Panc1 (cell line): Measurements from ENCODE around the gene PDPK1. TPM values are rescaled to one million over a fixed set of nuclear protein-coding genes. Genes with fewer than 3 reads are reported as not detected.
"Not testable (repeated sequence)": the region's sequence is repeated elsewhere in the genome, so short reads cannot be mapped to it uniquely, and the experiment has no call there.

ENCODE experiments used
- ATAC-seq: fragments of 200-7000 bp; cut with Tn5 transposase; 2 replicates; pipeline ENCODE4 v1.9.1; 2020; ENCODE audit warnings: mild to moderate bottlenecking, moderate library complexity
- BruUV-seq: library from RNA; stranded (reverse); fragments of 400-500 nt; replicated peaks from 2 replicates; lab custom pipeline; 2021; lab: Mats Ljungman, UMichigan
- CTCF ChIA-PET: fragments of 300-600 bp; sonication (Branson Sonifier 250); formaldehyde crosslinking; loops from one replicate; lab custom pipeline; 2022; ENCODE audit warnings: antibody characterized with exemption; lab: Charles Lee
- POLR2A ChIA-PET: fragments of 300-600 bp; sonication (Branson Sonifier 250); formaldehyde crosslinking; loops from one replicate; lab custom pipeline; 2022; ENCODE audit warnings: antibody characterized with exemption; lab: Charles Lee
- DNase-seq: peaks from one replicate; pipeline ENCODE4 v3.0.0-alpha.2; 2010; ENCODE audit warnings: low read depth, low spot score
- H3K27ac ChIP-seq: 2 replicates; pipeline ENCODE4 v1.5.1; 2011; ENCODE audit warnings: mild to moderate bottlenecking, low read length, inconsistent platforms
- H3K27me3 ChIP-seq: fragments of 200-500 bp; sonication (Bioruptor generic); 2 replicates; pipeline ENCODE4 v1.6.0; 2014; ENCODE audit warnings: low read length, inconsistent platforms; ENCODE audit not compliant: control insufficient read depth, insufficient read depth
- H3K36me3 ChIP-seq: fragments of 200-500 bp; sonication (Bioruptor generic); 2 replicates; pipeline ENCODE4 v1.5.1; 2014; ENCODE audit warnings: inconsistent platforms, mild to moderate bottlenecking, low read length, moderate library complexity; ENCODE audit not compliant: control insufficient read depth, insufficient read depth
- H3K4me1 ChIP-seq: 2 replicates; pipeline ENCODE4 v1.5.1; 2011; ENCODE audit warnings: inconsistent platforms, mild to moderate bottlenecking, low read length, moderate library complexity; ENCODE audit not compliant: control insufficient read depth, insufficient read depth
- H3K4me3 ChIP-seq, 2 experiments: 2 replicates each; pipeline ENCODE4 v1.5.1; 2011 to 2012; ENCODE audit warnings: low read depth in 2 of 2, low read length in 2 of 2, mild to moderate bottlenecking in 2 of 2, inconsistent platforms in 1 of 2, moderate library complexity in 1 of 2
- H3K9me3 ChIP-seq: fragments of 200-500 bp; sonication (Bioruptor generic); 2 replicates; pipeline ENCODE4 v1.5.1; 2014; ENCODE audit warnings: low read depth, mild to moderate bottlenecking, inconsistent platforms, low read length, moderate library complexity; ENCODE audit not compliant: control insufficient read depth, insufficient read depth
- POLR2AphosphoS5 ChIP-seq: IDR thresholded peaks from 2 replicates; pipeline ENCODE4 v1.6.1; 2012; ENCODE audit warnings: mild to moderate bottlenecking, low read depth, low read length, moderate library complexity
- SIN3A ChIP-seq: IDR thresholded peaks from 2 replicates; pipeline ENCODE4 v1.6.1; 2012; ENCODE audit warnings: low read depth, mild to moderate bottlenecking, low read length, moderate library complexity, borderline replicate concordance; ENCODE audit not compliant: insufficient read depth
- TCF7L2 ChIP-seq: IDR thresholded peaks from 2 replicates; pipeline ENCODE4 v1.6.1; 2011; ENCODE audit warnings: mild to moderate bottlenecking, low read depth, low read length, inconsistent platforms
- in situ Hi-C: cut with HindIII; loops from 2 replicates; pipeline ENCODE4 v1.10.0; 2016; ENCODE audit warnings: low sequenced_read_pairs, low pct_unique_long_range_greater_than_20kb
- intact Hi-C: fragments of 100-400 bp; cut with micrococcal nuclease; formaldehyde crosslinking; loops from one replicate; pipeline ENCODE4 v1.10.0; 2022; ENCODE audit not compliant: unreplicated experiment
- total RNA-seq: library from RNA; stranded (reverse); gene quantifications from one replicate; pipeline ENCODE4 v1.2.1, GENCODE V29; 2021; ENCODE audit not compliant: unreplicated experiment
- TF ChIP-seq, protein P1 (sequence below): fragments of 450-650 bp; IDR thresholded peaks from 2 replicates; pipeline ENCODE4 v1.5.1; 2017; ENCODE audit warnings: mild to moderate bottlenecking
- TF ChIP-seq, protein P2 (sequence below), 2 experiments: IDR thresholded peaks; 2 replicates each; pipeline ENCODE4 v1.6.1; 2011 to 2012; ENCODE audit warnings: low read depth in 2 of 2, control low read depth in 1 of 2, low read length in 1 of 2, mild to moderate bottlenecking in 1 of 2, moderate library complexity in 1 of 2; ENCODE audit not compliant: insufficient read depth in 1 of 2

PDPK1 gene
- total RNA-seq, 1 experiment from 2014 or later = 43.2 TPM

GRCh38 chr16:2609345-2609744 is 71.5 kb downstream of the PDPK1 start:
- BruUV-seq, H3K36me3 ChIP-seq, POLR2A ChIA-PET, H3K4me1 ChIP-seq, intact Hi-C loops, H3K27me3 ChIP-seq, ATAC-seq, H3K27ac ChIP-seq, in situ Hi-C loops, H3K4me3 ChIP-seq, CTCF ChIA-PET, DNase-seq, H3K9me3 ChIP-seq: not testable (repeated sequence)

DNA sequence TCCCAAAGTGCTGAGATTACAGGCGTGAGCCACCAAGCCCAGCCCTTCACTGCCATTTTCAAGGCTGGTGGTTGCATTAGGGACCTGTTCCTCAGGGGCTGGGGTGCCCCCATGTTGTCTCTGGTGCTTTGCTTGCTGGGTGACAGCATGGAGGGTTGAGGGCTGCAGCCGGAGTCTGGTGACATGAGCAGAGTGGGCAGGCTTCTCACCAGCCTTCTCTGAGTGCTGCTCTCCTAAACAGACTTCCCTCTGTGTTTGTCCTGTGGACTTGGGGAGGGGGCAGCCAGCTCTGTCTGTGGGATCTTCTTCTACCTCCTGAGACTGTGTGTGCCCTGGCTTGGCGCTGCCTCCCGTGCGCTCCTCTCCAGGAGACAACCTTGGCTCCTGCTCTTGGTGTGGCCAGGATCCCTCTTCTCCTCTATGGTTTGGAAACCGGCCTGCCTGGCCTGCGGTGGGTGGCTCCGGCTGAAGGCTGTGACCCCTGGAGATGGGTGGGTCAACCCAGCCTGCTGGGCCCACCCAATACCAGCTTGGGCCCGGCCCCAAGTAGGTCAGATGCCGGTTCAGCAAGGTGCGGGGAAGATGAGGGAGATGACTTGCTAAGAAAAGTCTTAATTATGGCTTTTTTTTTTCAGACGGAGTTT is 72.1 kb downstream of the PDPK1 start:
- Histone ChIP-seq H3K4me1 (no peaks in the 10 kb centered on the region; the same call in 1 of the 2 replicates), H3K4me3 (no peak overlapping the region), H3K27ac (no peak overlapping the region), H3K9me3 (no peaks in the 10 kb centered on the region), H3K36me3 (0 out of 2 replicates have a peak, but pooled peaks cover 3% of the 10 kb centered on the region), H3K27me3 (no peaks in the 10 kb centered on the region)
- in situ Hi-C loops = no loop called here
- DNase-seq (no peak), ATAC-seq (no peak)
- no peak for TF ChIP-seq SIN3A
- TF ChIP-seq, protein P1, sequence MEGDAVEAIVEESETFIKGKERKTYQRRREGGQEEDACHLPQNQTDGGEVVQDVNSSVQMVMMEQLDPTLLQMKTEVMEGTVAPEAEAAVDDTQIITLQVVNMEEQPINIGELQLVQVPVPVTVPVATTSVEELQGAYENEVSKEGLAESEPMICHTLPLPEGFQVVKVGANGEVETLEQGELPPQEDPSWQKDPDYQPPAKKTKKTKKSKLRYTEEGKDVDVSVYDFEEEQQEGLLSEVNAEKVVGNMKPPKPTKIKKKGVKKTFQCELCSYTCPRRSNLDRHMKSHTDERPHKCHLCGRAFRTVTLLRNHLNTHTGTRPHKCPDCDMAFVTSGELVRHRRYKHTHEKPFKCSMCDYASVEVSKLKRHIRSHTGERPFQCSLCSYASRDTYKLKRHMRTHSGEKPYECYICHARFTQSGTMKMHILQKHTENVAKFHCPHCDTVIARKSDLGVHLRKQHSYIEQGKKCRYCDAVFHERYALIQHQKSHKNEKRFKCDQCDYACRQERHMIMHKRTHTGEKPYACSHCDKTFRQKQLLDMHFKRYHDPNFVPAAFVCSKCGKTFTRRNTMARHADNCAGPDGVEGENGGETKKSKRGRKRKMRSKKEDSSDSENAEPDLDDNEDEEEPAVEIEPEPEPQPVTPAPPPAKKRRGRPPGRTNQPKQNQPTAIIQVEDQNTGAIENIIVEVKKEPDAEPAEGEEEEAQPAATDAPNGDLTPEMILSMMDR = no peak
- TF ChIP-seq, protein P2, sequence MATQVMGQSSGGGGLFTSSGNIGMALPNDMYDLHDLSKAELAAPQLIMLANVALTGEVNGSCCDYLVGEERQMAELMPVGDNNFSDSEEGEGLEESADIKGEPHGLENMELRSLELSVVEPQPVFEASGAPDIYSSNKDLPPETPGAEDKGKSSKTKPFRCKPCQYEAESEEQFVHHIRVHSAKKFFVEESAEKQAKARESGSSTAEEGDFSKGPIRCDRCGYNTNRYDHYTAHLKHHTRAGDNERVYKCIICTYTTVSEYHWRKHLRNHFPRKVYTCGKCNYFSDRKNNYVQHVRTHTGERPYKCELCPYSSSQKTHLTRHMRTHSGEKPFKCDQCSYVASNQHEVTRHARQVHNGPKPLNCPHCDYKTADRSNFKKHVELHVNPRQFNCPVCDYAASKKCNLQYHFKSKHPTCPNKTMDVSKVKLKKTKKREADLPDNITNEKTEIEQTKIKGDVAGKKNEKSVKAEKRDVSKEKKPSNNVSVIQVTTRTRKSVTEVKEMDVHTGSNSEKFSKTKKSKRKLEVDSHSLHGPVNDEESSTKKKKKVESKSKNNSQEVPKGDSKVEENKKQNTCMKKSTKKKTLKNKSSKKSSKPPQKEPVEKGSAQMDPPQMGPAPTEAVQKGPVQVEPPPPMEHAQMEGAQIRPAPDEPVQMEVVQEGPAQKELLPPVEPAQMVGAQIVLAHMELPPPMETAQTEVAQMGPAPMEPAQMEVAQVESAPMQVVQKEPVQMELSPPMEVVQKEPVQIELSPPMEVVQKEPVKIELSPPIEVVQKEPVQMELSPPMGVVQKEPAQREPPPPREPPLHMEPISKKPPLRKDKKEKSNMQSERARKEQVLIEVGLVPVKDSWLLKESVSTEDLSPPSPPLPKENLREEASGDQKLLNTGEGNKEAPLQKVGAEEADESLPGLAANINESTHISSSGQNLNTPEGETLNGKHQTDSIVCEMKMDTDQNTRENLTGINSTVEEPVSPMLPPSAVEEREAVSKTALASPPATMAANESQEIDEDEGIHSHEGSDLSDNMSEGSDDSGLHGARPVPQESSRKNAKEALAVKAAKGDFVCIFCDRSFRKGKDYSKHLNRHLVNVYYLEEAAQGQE (IDR thresholded peaks at IDR 0.05; ENCODE audit: insufficient read depth in 1 of 2, low read depth in 2 of 2, low read length in 1 of 2) = no peak
- CTCF ChIA-PET = no interaction called here
- intact Hi-C loops = no loop called here
- no TSS peak for BruUV-seq
- POLR2A ChIA-PET = no interaction called here

DNA sequence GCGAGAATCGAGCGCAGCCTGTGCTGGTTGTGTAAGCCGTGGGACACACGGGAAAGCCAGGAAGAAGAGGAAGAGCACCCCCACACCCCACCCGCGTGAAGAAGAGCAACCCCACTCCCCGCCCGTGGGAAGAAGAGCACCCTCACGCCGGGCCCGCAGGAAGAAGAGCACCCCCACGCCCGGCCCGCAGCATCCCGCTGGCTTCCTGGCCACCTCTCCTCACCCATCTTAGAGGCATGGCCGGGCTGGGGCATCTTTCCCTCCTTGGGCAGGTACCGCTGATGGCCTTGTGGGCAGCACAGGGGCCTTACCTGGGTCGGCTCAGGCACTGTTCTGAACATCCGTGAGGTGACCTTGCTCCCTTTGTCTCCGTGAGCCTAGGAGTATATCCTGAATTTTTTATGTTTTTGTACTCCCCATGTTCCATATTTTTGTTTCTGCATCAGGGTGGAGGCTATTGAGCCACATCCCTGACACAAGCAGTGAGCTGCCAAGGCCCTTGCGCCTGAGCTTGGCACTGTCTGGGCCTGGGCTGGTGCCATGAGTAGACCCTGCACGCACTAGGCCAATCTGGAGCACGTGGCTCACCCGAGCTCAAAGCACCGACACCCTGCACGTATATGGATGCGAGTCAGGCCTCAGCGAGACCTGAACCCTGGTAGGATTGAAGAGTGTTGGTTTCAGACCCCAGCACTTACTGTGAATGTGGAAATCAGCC is 73.1 kb downstream of the PDPK1 start:
- H3K4me1 ChIP-seq = no peaks in the 10 kb centered on the region; the same call in 1 of the 2 replicates
- no peak for TF ChIP-seq SIN3A
- TF ChIP-seq, protein P2 (IDR thresholded peaks at IDR 0.05; ENCODE audit: insufficient read depth in 1 of 2, low read depth in 2 of 2, low read length in 1 of 2) = no peak
- TF ChIP-seq TCF7L2 = no peak
- TF ChIP-seq, protein P1 = no peak
- no peak for TF ChIP-seq POLR2AphosphoS5
- ChIA-PET CTCF (no interaction called here), POLR2A (no interaction called here)
- intact Hi-C loops = no loop called here
- H3K36me3 ChIP-seq = 0 out of 2 replicates have a peak, but pooled peaks cover 3% of the 10 kb centered on the region
- BruUV-seq = no TSS peak
- in situ Hi-C loops = no loop called here
- no peak for ATAC-seq
- no peak for DNase-seq
- H3K27ac ChIP-seq = no peak overlapping the region
- H3K4me3 ChIP-seq = no peak overlapping the region
- H3K27me3 ChIP-seq = no peaks in the 10 kb centered on the region
- no peaks in the 10 kb centered on the region for H3K9me3 ChIP-seq
